ENCODE results near the gene KCNN3.

Gene KCNN3

GRCh38 chr1:154851392-154852177 lies 18.5 kb downstream of the KCNN3 start:
- DNase-seq (ENCODE audit: low spot score): no peak
- no peak for TF ChIP-seq CTCF (IDR thresholded peaks at IDR 0.05; ENCODE audit: extremely low read depth, missing control alignments)

GRCh38 chr1:154849645-154850131 lies 20.4 kb downstream of the KCNN3 start:
- no peak for DNase-seq (ENCODE audit: low spot score)
- no peak for TF ChIP-seq CTCF (IDR thresholded peaks at IDR 0.05; ENCODE audit: extremely low read depth, missing control alignments)

GRCh38 chr1:154848983-154849382 lies 21.1 kb downstream of the KCNN3 start:
- DNase-seq (ENCODE audit: low spot score): no peak
- TF ChIP-seq CTCF (IDR thresholded peaks at IDR 0.05; ENCODE audit: extremely low read depth, missing control alignments): no peak

GRCh38 chr1:154847891-154848290 lies 22.2 kb downstream of the KCNN3 start:
- TF ChIP-seq CTCF (IDR thresholded peaks at IDR 0.05; ENCODE audit: extremely low read depth, missing control alignments): no peak
- DNase-seq (ENCODE audit: low spot score): no peak

- DNase-seq (ENCODE audit: low spot score): no peak
- TF ChIP-seq CTCF (IDR thresholded peaks at IDR 0.05; ENCODE audit: extremely low read depth, missing control alignments): no peak
These were observed 23.3 kb downstream of the KCNN3 start for GRCh38 chr1:154846565-154847442.

- no peak for DNase-seq (ENCODE audit: low spot score)
- no peak for TF ChIP-seq CTCF (IDR thresholded peaks at IDR 0.05; ENCODE audit: extremely low read depth, missing control alignments)
These were observed 24.2 kb downstream of the KCNN3 start for GRCh38 chr1:154845879-154846278.

GRCh38 chr1:154845174-154845573 lies 24.9 kb downstream of the KCNN3 start:
- TF ChIP-seq CTCF (IDR thresholded peaks at IDR 0.05; ENCODE audit: extremely low read depth, missing control alignments): no peak
- no peak for DNase-seq (ENCODE audit: low spot score)
